Parathyroid adenoma (tissue), 2 donors: ENCODE results near the gene ROR2.

ENCODE experiments used
- H2AFZ ChIP-seq: fragments of 300-600 bp; sonication (generic); one replicate; pipeline ENCODE4 v1.7.0; 2017; ENCODE audit warnings: antibody characterized with exemption, mild to moderate bottlenecking
- H3K27ac ChIP-seq: fragments of 300-600 bp; sonication (generic); one replicate; pipeline ENCODE4 v1.7.0; 2017
- H3K27me3 ChIP-seq: fragments of 300-600 bp; sonication (generic); one replicate; pipeline ENCODE4 v1.7.0; 2017; ENCODE audit warnings: low read length; ENCODE audit not compliant: control insufficient read depth, insufficient read depth
- H3K36me3 ChIP-seq: fragments of 300-600 bp; sonication (generic); one replicate; pipeline ENCODE4 v1.7.0; 2017; ENCODE audit warnings: low read length; ENCODE audit not compliant: control insufficient read depth, insufficient read depth
- H3K4me1 ChIP-seq: fragments of 300-600 bp; sonication (generic); one replicate; pipeline ENCODE4 v1.7.0; 2017; ENCODE audit warnings: control low read depth
- H3K4me2 ChIP-seq: fragments of 300-600 bp; sonication (generic); one replicate; pipeline ENCODE4 v1.7.0; 2017; ENCODE audit warnings: low read length
- H3K4me3 ChIP-seq: fragments of 300-600 bp; sonication (generic); one replicate; pipeline ENCODE4 v1.7.0; 2017; ENCODE audit warnings: low read depth, low read length
- H3K79me2 ChIP-seq: fragments of 300-600 bp; sonication (generic); one replicate; pipeline ENCODE4 v1.7.0; 2017; ENCODE audit warnings: control low read depth
- H3K9ac ChIP-seq: fragments of 300-600 bp; sonication (generic); one replicate; pipeline ENCODE4 v1.7.0; 2017; ENCODE audit warnings: mild to moderate bottlenecking
- H3K9me3 ChIP-seq: fragments of 300-600 bp; sonication (generic); one replicate; pipeline ENCODE4 v1.7.0; 2017; ENCODE audit warnings: low read length; ENCODE audit not compliant: control insufficient read depth
- TF ChIP-seq, protein P1 (sequence below): fragments of 300-600 bp; sonication (generic); IDR thresholded peaks from one replicate; pipeline ENCODE4 v1.7.0; 2017; ENCODE audit warnings: antibody characterized with exemption, mild to moderate bottlenecking
- donor health status: primary hyperparathyroidism.

The ROR2 gene

GRCh38 chr9:91736311-91736710 lies 213.7 kb downstream of the ROR2 start:
- no peak overlapping the region for H3K4me3 ChIP-seq
- peaks cover 2% of the 10 kb centered on the region for H3K79me2 ChIP-seq
- H3K4me2 ChIP-seq = no peak overlapping the region
- TF ChIP-seq, protein P1, sequence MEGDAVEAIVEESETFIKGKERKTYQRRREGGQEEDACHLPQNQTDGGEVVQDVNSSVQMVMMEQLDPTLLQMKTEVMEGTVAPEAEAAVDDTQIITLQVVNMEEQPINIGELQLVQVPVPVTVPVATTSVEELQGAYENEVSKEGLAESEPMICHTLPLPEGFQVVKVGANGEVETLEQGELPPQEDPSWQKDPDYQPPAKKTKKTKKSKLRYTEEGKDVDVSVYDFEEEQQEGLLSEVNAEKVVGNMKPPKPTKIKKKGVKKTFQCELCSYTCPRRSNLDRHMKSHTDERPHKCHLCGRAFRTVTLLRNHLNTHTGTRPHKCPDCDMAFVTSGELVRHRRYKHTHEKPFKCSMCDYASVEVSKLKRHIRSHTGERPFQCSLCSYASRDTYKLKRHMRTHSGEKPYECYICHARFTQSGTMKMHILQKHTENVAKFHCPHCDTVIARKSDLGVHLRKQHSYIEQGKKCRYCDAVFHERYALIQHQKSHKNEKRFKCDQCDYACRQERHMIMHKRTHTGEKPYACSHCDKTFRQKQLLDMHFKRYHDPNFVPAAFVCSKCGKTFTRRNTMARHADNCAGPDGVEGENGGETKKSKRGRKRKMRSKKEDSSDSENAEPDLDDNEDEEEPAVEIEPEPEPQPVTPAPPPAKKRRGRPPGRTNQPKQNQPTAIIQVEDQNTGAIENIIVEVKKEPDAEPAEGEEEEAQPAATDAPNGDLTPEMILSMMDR = no peak
- H2AFZ ChIP-seq = no peak overlapping the region
- no peak overlapping the region for H3K9ac ChIP-seq
- H3K27ac ChIP-seq = no peak overlapping the region
- H3K4me1 ChIP-seq = peaks cover 4% of the 10 kb centered on the region
- no peaks in the 10 kb centered on the region for H3K36me3 ChIP-seq
- H3K9me3 ChIP-seq = no peaks in the 10 kb centered on the region
- no peaks in the 10 kb centered on the region for H3K27me3 ChIP-seq

DNA sequence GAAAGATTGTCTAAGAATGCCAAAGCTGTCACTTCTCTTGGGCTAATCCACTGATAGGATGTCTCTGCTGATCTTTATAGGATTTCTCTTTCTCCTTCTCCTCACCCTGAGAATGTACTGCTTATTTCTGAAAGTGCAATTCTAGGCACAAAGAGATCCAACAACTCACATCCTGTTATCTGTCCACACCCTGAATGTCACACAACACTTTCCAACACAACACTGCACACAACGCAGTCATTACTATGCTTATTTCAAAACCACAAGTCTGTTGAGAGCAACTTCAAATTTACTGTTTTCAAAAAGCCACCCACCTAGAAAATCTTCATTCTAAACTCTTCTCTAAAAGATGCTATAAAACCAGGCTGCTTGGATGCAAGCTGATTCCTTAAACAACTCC lies 215.0 kb downstream of the ROR2 start:
- no peak overlapping the region for H3K9ac ChIP-seq
- TF ChIP-seq, protein P1 = no peak
- H3K27ac ChIP-seq = no peak overlapping the region
- H3K36me3 ChIP-seq = no peaks in the 10 kb centered on the region
- no peak overlapping the region for H3K4me3 ChIP-seq
- no peaks in the 10 kb centered on the region for H3K9me3 ChIP-seq
- peaks cover 2% of the 10 kb centered on the region for H3K79me2 ChIP-seq
- no peak overlapping the region for H3K4me2 ChIP-seq
- H3K4me1 ChIP-seq = peaks cover 4% of the 10 kb centered on the region
- no peaks in the 10 kb centered on the region for H3K27me3 ChIP-seq
- H2AFZ ChIP-seq = no peak overlapping the region

DNA sequence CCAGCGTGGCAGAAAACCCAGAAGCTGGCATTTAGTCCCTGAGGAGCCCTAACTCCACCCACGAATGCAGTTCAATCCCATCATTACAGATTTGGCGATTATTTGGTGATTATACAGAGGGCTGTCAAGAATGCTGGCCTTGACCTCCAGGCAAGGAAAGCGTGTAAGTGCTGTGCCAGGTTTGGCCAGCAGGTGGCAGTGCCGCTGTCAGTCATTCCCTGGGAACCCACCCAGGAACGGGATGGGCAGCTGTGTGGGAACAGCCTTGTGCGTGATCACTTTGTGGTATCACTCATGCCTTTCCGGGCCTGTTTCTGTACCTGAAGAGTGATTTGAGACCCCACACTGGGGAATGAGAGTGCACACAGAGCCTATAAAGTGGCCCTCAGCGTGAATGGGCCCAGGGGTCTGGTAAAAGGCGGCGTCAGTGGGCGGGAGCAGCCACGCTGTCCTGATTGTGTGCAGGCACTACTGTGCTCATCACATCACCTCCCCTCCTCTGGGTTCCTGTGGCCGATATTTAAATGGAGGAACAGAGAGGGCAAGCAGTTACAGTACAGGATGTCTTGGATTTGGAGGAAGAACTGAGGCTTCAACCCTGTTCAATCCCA lies 215.6 kb downstream of the ROR2 start:
- Histone ChIP-seq H3K9me3 (no peaks in the 10 kb centered on the region), H3K4me2 (no peak overlapping the region), H3K79me2 (peaks cover 2% of the 10 kb centered on the region), H3K36me3 (no peaks in the 10 kb centered on the region), H3K27ac (no peak overlapping the region), H2AFZ (no peak overlapping the region), H3K4me1 (peaks cover 4% of the 10 kb centered on the region), H3K27me3 (no peaks in the 10 kb centered on the region), H3K9ac (no peak overlapping the region), H3K4me3 (no peak overlapping the region)
- TF ChIP-seq, protein P1 = peak; percentile 83

DNA sequence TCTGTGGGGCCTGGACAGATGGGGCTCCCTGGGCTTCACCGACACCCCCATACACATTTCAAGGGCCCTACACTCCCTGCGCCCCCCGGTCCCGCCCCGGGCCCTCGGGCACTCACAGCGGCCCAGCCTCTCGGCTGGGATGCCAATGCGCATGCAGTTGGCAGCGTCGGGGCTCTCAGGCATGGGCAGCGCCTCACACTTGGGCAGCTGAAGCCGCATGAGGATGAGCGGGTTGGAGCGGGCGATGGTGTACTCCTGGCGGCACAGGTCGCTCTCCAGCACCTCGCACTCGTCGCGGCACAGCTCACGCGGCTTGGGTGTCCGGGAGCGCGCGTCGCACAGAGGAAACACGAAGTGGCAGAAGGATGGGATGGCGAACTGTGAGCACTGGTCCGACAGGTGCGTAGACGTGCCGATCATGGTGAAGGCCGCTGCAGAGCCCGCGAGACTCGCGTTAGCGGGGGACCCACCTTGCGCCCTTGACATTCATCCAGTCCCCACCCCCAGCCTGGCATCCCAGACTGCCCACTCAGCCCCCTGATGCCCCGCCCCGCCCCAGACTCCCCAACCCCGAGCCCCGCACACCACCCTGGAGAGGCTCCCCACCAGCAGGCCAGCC lies 216.9 kb downstream of the ROR2 start:
- TF ChIP-seq, protein P1 = no peak
- Histone ChIP-seq H3K4me2 (no peak overlapping the region), H3K27me3 (no peaks in the 10 kb centered on the region), H3K27ac (no peak overlapping the region), H3K36me3 (no peaks in the 10 kb centered on the region), H2AFZ (no peak overlapping the region), H3K9me3 (no peaks in the 10 kb centered on the region), H3K4me3 (no peak overlapping the region), H3K79me2 (peaks cover 2% of the 10 kb centered on the region), H3K4me1 (peaks cover 4% of the 10 kb centered on the region), H3K9ac (no peak overlapping the region)
